ENCODE measurements around the gene NAALADL2.
"Not testable (repeated sequence)": the region's sequence is repeated elsewhere in the genome, so short reads cannot be mapped to it uniquely, and the experiment has no call there.

The NAALADL2 gene

GRCh38 chr3:175434561-175434960 lies 575.4 kb downstream of the NAALADL2 start:
- DNase-seq = no peak

GRCh38 chr3:175443682-175444081 lies 584.5 kb downstream of the NAALADL2 start:
- no peak for DNase-seq

- DNase-seq = no peak
Measured at GRCh38 chr3:175445741-175446140, 586.6 kb downstream of the NAALADL2 start.

GRCh38 chr3:175447521-175447920 lies 588.4 kb downstream of the NAALADL2 start:
- DNase-seq = no peak

- no peak for DNase-seq
Measured at GRCh38 chr3:175453361-175453760, 594.2 kb downstream of the NAALADL2 start.

- DNase-seq = no peak
Measured at GRCh38 chr3:175456466-175456865, 597.3 kb downstream of the NAALADL2 start.

GRCh38 chr3:175457301-175457700 lies 598.2 kb downstream of the NAALADL2 start:
- no peak for DNase-seq

- not testable (repeated sequence) for DNase-seq
Measured at GRCh38 chr3:175460849-175461399, 601.8 kb downstream of the NAALADL2 start.

- no peak for DNase-seq
Measured at GRCh38 chr3:175464362-175464761, 605.2 kb downstream of the NAALADL2 start.

GRCh38 chr3:175469124-175469523 lies 610.0 kb downstream of the NAALADL2 start:
- no peak for DNase-seq

GRCh38 chr3:175475765-175476164 lies 616.6 kb downstream of the NAALADL2 start:
- DNase-seq = no peak

- DNase-seq = no peak
Measured at GRCh38 chr3:175476489-175476888, 617.4 kb downstream of the NAALADL2 start.

- DNase-seq = no peak
Measured at GRCh38 chr3:175477651-175478224, 618.6 kb downstream of the NAALADL2 start.

- DNase-seq = no peak
Measured at GRCh38 chr3:175478301-175478700, 619.2 kb downstream of the NAALADL2 start.

GRCh38 chr3:175479175-175479574 lies 620.0 kb downstream of the NAALADL2 start:
- DNase-seq = no peak

GRCh38 chr3:175479800-175480199 lies 620.7 kb downstream of the NAALADL2 start:
- DNase-seq = no peak

GRCh38 chr3:175484666-175485065 lies 625.5 kb downstream of the NAALADL2 start:
- no peak for DNase-seq

- DNase-seq = no peak
Measured at GRCh38 chr3:175485436-175485835, 626.3 kb downstream of the NAALADL2 start.

- DNase-seq = no peak
Measured at GRCh38 chr3:175486255-175486654, 627.1 kb downstream of the NAALADL2 start.

- no peak for DNase-seq
Measured at GRCh38 chr3:175489406-175489805, 630.3 kb downstream of the NAALADL2 start.

GRCh38 chr3:175493301-175493700 lies 634.2 kb downstream of the NAALADL2 start:
- no peak for DNase-seq

- DNase-seq = peak in 1 of 5 donors; percentile 0
Measured at GRCh38 chr3:175495331-175495730, 636.2 kb downstream of the NAALADL2 start.

GRCh38 chr3:175502155-175502554 lies 643.0 kb downstream of the NAALADL2 start:
- DNase-seq = no peak

- DNase-seq = no peak
Measured at GRCh38 chr3:175511219-175511785, 652.2 kb downstream of the NAALADL2 start.

GRCh38 chr3:175512700-175513099 lies 653.6 kb downstream of the NAALADL2 start:
- no peak for DNase-seq

Data from T-helper 1 cell (primary cell).